DND-41 (cell line): ENCODE measurements around the gene FBXO10.

Source experiments
- CTCF ChIP-seq: IDR thresholded peaks from 2 replicates; pipeline ENCODE4 v1.5.1; 2012; ENCODE audit warnings: borderline replicate concordance, low read length, moderate library complexity, mild to moderate bottlenecking; ENCODE audit not compliant: poor library complexity, severe bottlenecking; ENCODE audit errors: extremely low read depth
- EZH2 ChIP-seq: IDR thresholded peaks from 3 replicates; pipeline ENCODE4 v1.6.1; 2012; ENCODE audit warnings: borderline replicate concordance, low read depth, mild to moderate bottlenecking, moderate library complexity, low read length, inconsistent platforms; ENCODE audit not compliant: severe bottlenecking

DNA sequence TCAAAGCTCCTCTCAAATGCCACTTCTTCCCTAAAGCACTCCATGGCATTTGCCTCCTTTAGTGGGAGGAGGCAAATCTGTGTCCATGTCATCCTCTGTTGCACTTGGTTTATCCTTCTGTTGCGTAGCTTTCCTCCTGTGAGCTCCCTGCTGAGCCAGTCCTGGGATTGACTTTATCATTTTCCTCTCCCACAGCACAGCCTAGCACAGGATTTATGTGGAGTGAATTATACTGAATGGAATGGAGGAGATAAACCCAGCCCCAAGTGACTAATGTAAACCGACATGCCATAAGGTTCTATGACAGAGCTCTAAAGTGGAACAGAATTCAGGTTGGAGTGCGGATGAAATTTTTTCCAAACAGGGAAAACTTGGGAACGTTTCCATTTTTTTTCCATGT is 42.6 kb upstream of the FBXO10 start:
- TF ChIP-seq CTCF = no peak
- no peak for TF ChIP-seq EZH2
